ENCODE measurements around the gene RMND1. TPM values are rescaled to one million over a fixed set of nuclear protein-coding genes. Genes with fewer than 3 reads are reported as not detected.

The RMND1 gene
- total RNA-seq, 1 donor from 2014 or later, result 35.6 TPM

DNA sequence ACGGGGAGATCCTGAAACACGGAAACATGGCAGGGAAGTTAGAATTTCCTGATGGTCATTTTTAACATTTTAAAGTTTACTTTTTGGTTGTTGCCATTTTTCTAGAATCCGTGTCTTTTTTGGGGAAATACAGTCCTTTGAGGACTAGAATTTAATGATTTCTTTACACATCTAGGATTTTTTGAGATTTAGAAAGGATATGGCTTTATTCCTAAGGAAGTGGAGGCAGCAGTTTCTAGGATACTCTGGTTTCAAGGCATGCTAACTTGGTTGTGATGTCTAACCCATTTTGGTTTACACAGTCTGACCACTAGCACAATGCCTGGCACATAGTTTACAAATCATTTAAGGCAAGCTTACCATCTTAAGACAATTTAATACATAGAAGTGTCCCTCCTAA is 59.5 kb downstream of the RMND1 start:
- no peak for DNase-seq (ENCODE audit: extremely low spot score, unreplicated experiment)
- H3K27me3 Mint-ChIP-seq (ENCODE audit: unreplicated experiment), result no peaks in the 10 kb centered on the region
- H3K4me3 Mint-ChIP-seq (ENCODE audit: unreplicated experiment), result peak overlapping the region; percentile 85
- H3K36me3 Mint-ChIP-seq (ENCODE audit: unreplicated experiment), result peaks cover 14% of the 10 kb centered on the region
- H3K27ac Mint-ChIP-seq (ENCODE audit: unreplicated experiment), result peak overlapping the region; percentile 91
- TF ChIP-seq, protein P1, sequence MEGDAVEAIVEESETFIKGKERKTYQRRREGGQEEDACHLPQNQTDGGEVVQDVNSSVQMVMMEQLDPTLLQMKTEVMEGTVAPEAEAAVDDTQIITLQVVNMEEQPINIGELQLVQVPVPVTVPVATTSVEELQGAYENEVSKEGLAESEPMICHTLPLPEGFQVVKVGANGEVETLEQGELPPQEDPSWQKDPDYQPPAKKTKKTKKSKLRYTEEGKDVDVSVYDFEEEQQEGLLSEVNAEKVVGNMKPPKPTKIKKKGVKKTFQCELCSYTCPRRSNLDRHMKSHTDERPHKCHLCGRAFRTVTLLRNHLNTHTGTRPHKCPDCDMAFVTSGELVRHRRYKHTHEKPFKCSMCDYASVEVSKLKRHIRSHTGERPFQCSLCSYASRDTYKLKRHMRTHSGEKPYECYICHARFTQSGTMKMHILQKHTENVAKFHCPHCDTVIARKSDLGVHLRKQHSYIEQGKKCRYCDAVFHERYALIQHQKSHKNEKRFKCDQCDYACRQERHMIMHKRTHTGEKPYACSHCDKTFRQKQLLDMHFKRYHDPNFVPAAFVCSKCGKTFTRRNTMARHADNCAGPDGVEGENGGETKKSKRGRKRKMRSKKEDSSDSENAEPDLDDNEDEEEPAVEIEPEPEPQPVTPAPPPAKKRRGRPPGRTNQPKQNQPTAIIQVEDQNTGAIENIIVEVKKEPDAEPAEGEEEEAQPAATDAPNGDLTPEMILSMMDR (IDR thresholded peaks at IDR 0.05), result no peak
- no peaks in the 10 kb centered on the region for H3K9me3 Mint-ChIP-seq (ENCODE audit: unreplicated experiment)
- H3K4me1 Mint-ChIP-seq (ENCODE audit: unreplicated experiment), result peaks cover 61% of the 10 kb centered on the region

DNA sequence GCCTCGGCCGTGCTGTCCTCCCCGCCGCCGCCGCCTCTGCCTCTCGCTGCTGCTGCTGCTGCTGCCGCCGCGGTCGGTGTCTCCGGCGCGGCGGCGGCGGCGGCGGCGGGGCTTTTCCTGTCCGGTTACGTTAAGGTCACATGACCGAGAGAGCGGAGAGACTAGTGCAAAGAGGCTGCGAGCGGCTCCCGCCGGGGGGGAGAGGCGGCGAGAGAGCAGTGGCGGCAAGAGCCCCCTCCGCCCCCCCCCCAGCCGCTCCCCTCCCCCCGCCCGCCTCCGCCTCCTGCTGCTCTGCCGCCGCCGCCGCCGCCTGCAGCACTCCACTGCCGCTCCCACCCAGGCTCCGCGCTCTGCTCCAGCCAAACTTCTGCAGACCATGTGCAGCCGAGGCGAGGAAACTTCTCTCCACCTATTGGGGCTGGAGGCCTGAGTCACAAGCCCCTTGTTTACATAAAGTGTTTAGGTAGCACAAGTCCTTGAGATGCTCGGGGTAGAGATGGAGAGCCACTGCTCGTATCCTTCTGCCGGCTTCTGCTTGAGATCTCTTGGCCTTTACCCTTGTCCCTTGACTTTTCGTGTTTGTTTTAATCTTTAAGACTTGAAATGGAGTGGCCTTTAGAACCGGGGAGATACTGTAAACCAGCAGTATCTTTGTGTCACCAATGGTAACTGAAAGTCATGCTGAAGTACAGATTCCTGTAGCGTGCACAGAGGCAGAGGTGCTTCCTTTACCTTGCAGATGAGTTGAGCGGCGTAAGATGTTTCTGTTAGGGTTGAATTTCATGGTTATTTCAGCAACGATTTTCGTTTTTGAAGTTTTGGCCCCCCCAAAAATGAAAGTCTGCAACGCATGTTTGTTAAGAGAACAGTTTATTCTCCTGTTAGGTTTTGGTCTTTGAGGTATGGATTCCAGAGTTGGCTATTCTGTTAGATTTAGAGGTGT is 60.2 kb downstream of the RMND1 start, which contains the start of gene ZBTB2:
Gene ZBTB2, minus strand, starts transcription at position 89 of the 943 bp plus-strand sequence. CDS start 17,922 bp downstream, outside the sequence.
- TF ChIP-seq, protein P1 (IDR thresholded peaks at IDR 0.05), result no peak
- Mint-ChIP-seq H3K4me1 (ENCODE audit: unreplicated experiment) (peaks cover 63% of the 10 kb centered on the region), H3K9me3 (ENCODE audit: unreplicated experiment) (no peaks in the 10 kb centered on the region), H3K36me3 (ENCODE audit: unreplicated experiment) (peaks cover 12% of the 10 kb centered on the region), H3K27ac (ENCODE audit: unreplicated experiment) (peak within 1 kb of the TSS; percentile 91), H3K27me3 (ENCODE audit: unreplicated experiment) (no peaks in the 10 kb centered on the region), H3K4me3 (ENCODE audit: unreplicated experiment) (peak within 1 kb of the TSS; percentile 85)
- peak; percentile 87 for DNase-seq (ENCODE audit: extremely low spot score, unreplicated experiment)

DNA sequence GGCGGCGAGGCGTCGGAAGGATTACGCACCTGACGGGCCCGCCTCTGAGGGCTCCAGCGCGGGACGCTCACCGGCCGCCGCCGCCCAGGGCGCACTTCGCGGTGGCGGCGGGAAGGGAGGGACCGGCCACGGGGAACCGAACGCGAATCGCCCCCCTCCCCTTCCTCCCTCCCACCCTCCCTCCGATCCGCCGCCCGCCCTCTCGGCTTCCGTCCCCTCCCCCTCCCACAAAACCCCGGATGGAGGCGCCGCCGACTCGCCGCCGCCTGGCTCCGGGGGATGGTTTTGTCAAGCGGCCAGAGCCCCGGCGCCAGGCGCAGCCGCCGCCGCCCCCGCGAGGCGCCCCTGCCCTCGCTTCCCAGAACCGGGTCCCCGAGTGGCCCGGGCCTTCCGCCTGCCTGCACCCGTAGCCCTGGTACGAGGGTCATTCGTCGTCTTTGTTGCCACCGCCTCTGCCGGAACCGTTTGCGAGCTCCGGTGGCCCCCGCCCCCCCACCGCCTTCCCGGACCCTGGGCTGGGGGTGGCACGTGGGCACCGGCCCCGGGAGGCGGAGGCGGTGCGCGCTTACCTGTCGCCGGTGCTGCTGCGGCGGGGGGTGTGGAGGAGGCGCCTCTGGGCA is 61.0 kb downstream of the RMND1 start:
- peak; percentile 91 for DNase-seq (ENCODE audit: extremely low spot score, unreplicated experiment)
- Mint-ChIP-seq H3K4me3 (ENCODE audit: unreplicated experiment) (peak overlapping the region; percentile 85), H3K36me3 (ENCODE audit: unreplicated experiment) (peaks cover 8% of the 10 kb centered on the region), H3K9me3 (ENCODE audit: unreplicated experiment) (no peaks in the 10 kb centered on the region), H3K27me3 (ENCODE audit: unreplicated experiment) (no peaks in the 10 kb centered on the region), H3K4me1 (ENCODE audit: unreplicated experiment) (peaks cover 57% of the 10 kb centered on the region), H3K27ac (ENCODE audit: unreplicated experiment) (no peak overlapping the region)
- TF ChIP-seq, protein P1 (IDR thresholded peaks at IDR 0.05), result no peak

DNA sequence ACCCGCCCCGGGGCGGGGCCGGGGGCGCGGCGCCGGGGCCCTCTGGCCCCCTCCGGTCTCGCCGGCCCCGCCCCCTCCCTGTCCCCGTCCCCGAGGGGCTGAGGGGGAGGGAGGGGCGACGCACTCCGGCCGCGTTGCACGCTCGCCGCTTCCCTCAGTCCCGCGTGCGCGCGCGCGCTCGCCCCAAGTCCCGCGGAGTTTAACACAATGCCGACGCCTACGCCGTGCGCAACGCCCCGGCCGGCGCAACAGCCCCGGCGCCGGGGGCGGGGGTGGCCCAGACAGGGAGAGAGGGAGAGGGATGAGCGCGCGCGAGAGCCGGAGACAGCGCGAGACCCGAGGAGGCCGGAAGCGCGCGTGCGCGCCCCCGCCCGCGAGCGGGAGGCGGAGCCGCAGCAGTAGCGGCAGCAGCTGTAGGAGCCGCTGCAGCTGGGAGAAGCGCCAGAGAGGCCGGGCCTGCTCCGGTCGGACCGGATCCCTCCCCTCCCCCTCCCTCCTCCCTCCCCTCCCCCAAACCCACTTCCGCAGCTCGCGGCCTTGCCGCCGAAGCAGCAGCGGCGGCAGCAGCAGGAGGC is 61.6 kb downstream of the RMND1 start:
- peak overlapping the region; percentile 10 for H3K27ac Mint-ChIP-seq (ENCODE audit: unreplicated experiment)
- H3K4me1 Mint-ChIP-seq (ENCODE audit: unreplicated experiment), result peaks cover 55% of the 10 kb centered on the region
- H3K4me3 Mint-ChIP-seq (ENCODE audit: unreplicated experiment), result peak overlapping the region; percentile 65
- TF ChIP-seq, protein P1 (IDR thresholded peaks at IDR 0.05), result no peak
- H3K36me3 Mint-ChIP-seq (ENCODE audit: unreplicated experiment), result peaks cover 8% of the 10 kb centered on the region
- H3K27me3 Mint-ChIP-seq (ENCODE audit: unreplicated experiment), result no peaks in the 10 kb centered on the region
- no peaks in the 10 kb centered on the region for H3K9me3 Mint-ChIP-seq (ENCODE audit: unreplicated experiment)
- peak; percentile 100 for DNase-seq (ENCODE audit: extremely low spot score, unreplicated experiment)

All from osteocyte (in vitro differentiated cells).